ENCODE measurements around the gene SEMA5B.

DNA sequence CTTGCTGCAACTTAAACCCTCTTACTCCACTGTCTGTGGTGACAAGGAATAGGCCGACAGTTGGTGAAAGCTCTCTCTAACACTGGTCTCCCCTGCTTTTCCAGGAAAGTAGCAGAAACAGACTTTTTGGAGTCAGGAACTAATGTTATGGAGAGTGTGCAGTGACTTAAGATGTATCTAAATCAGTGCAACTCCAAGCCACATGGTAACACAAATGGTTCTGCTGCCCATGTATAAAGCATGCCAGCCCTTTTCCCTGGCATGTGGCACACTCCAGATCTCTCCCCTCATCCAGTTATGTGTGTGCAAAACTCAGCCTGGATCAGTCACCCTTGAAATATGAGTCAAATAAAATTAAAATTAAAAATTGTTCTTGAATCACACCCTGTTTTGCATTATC, 55.4 kb downstream of the SEMA5B start:
- TF ChIP-seq, protein P1, sequence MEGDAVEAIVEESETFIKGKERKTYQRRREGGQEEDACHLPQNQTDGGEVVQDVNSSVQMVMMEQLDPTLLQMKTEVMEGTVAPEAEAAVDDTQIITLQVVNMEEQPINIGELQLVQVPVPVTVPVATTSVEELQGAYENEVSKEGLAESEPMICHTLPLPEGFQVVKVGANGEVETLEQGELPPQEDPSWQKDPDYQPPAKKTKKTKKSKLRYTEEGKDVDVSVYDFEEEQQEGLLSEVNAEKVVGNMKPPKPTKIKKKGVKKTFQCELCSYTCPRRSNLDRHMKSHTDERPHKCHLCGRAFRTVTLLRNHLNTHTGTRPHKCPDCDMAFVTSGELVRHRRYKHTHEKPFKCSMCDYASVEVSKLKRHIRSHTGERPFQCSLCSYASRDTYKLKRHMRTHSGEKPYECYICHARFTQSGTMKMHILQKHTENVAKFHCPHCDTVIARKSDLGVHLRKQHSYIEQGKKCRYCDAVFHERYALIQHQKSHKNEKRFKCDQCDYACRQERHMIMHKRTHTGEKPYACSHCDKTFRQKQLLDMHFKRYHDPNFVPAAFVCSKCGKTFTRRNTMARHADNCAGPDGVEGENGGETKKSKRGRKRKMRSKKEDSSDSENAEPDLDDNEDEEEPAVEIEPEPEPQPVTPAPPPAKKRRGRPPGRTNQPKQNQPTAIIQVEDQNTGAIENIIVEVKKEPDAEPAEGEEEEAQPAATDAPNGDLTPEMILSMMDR (IDR thresholded peaks at IDR 0.05), result no peak
- TF ChIP-seq POLR2A (IDR thresholded peaks at IDR 0.05) (no peak), POLR2AphosphoS5 (IDR thresholded peaks at IDR 0.05) (no peak), EP300 (IDR thresholded peaks at IDR 0.05) (no peak)
